Measurements from ENCODE around the gene DPP4. TPM values are rescaled to one million over a fixed set of nuclear protein-coding genes. Genes with fewer than 3 reads are reported as not detected.
A peak's percentile ranks its signal among the peaks of the same experiment; 100 is the strongest.

The DPP4 gene
- total and polyA plus RNA-seq, 2 experiments from 2014 or later = 1.5 to 2.8 TPM

- TF ChIP-seq CREB1 (CRISPR knock-in tag; IDR thresholded peaks at IDR 0.05; ENCODE audit: low read depth) (no peak), ZNF331 (CRISPR knock-in tag; IDR thresholded peaks at IDR 0.05; ENCODE audit: low read depth) (no peak)
These were observed 36.1 kb downstream of the DPP4 start (continued) for GRCh38 chr2:162037886-162038285.

GRCh38 chr2:162037028-162037795 lies 36.8 kb downstream of the DPP4 start:
- TF ChIP-seq CTCF (conservative IDR thresholded peaks at IDR 0.05; ENCODE audit: low read depth in 2 of 2) (no peak), STAT1 (IDR thresholded peaks at IDR 0.05; ENCODE audit: unreplicated experiment) (no peak), NANOG (IDR thresholded peaks at IDR 0.05; ENCODE audit: borderline replicate concordance) (peak; percentile 72), ZNF331 (CRISPR knock-in tag; IDR thresholded peaks at IDR 0.05; ENCODE audit: low read depth) (no peak), EZH2 (IDR thresholded peaks at IDR 0.05; ENCODE audit: low read depth, unreplicated experiment) (no peak), CREB1 (CRISPR knock-in tag; IDR thresholded peaks at IDR 0.05; ENCODE audit: low read depth) (no peak), ETS1 (IDR thresholded peaks at IDR 0.05) (no peak), ZNF462 (CRISPR knock-in tag; IDR thresholded peaks at IDR 0.05) (peak; percentile 90), JUNB (IDR thresholded peaks at IDR 0.05; ENCODE audit: unreplicated experiment) (no peak)

More at GRCh38 chr2:162037028-162037795, 36.8 kb downstream of the DPP4 start:
- peaks cover 26% of the 10 kb centered on the region for H3K4me1 Mint-ChIP-seq
- H3K27ac Mint-ChIP-seq = no peak overlapping the region
- Histone ChIP-seq H3F3A (replicated peaks; ENCODE audit: low read depth) (no peaks in the 10 kb centered on the region), H3K9me2 (ENCODE audit: insufficient read depth) (no peaks in the 10 kb centered on the region; the same call in 1 of the 2 replicates), H3K79me2 (replicated peaks; ENCODE audit: insufficient read depth) (no peaks in the 10 kb centered on the region), H4K20me1 (replicated peaks; ENCODE audit: insufficient read depth) (no peaks in the 10 kb centered on the region), H3K4me1 (ENCODE audit: insufficient read depth) (peaks cover 31% of the 10 kb centered on the region), H3K36me3 (ENCODE audit: insufficient read depth) (no peaks in the 10 kb centered on the region), H3K27me3 (ENCODE audit: insufficient read depth) (no peaks in the 10 kb centered on the region), H3K4me3 (no peak overlapping the region; the same call in 1 of the 2 replicates), H2AFZ (no peak overlapping the region), H3K4me2 (peak overlapping the region; percentile 37), H3K27ac (ENCODE audit: low read depth) (peak overlapping the region; percentile 64)
- H3K9me3 Mint-ChIP-seq = no peaks in the 10 kb centered on the region; the same call in 2 of the 3 replicates
- H3K27me3 Mint-ChIP-seq (ENCODE audit: insufficient read depth, low read depth, poor library complexity) = peaks cover 1% of the 10 kb centered on the region
- H3K36me3 Mint-ChIP-seq (ENCODE audit: low read depth) = 0 out of 3 replicates have a peak, but pooled peaks cover 3% of the 10 kb centered on the region
- DNase-seq (ENCODE audit: low spot score) (peak; percentile 74), ATAC-seq (peak; percentile 98)
- no peak overlapping the region for H3K4me3 Mint-ChIP-seq

Measured in GM23338 (cell line).